ENCODE data around the gene KASH5.
"Not testable (repeated sequence)": the region's sequence is repeated elsewhere in the genome, so short reads cannot be mapped to it uniquely, and the experiment has no call there.

The KASH5 gene

DNA sequence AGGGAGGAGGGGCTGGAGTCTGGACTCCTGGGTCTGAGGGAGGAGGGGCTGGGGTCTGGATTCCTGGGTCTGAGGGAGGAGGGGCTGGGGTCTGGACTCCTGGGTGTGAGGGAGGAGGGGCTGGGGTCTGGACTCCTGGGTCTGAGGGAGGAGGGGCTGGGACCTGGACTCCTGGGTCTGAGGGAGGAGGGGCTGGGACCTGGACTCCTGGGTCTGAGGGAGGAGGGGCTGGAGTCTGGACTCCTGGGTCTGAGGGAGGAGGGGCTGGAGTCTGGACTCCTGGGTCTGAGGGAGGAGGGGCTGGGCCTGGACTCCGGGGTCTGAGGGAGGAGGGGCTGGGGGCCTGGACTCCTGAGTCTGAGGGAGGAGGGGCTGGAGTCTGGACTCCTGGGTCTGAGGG is 73.1 kb downstream of the KASH5 start:
- DNase-seq: not testable (repeated sequence)

DNA sequence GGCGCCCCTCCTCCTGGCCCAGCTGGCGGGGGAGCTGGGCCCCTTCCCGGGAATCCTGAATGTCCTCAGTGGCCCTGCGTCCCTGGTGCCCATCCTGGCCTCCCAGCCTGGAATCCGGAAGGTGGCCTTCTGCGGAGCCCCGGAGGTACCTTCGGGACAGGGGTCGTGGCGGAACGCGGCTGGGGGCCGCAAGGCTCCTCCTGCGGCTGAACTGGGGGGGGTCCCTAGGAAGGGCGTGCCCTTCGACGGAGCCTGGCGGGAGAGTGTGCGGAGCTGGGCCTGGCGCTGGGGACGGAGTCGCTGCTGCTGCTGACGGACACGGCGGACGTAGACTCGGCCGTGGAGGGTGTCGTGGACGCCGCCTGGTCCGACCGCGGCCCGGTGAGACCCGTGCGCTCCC is 73.6 kb downstream of the KASH5 start:
- DNase-seq: no peak

DNA sequence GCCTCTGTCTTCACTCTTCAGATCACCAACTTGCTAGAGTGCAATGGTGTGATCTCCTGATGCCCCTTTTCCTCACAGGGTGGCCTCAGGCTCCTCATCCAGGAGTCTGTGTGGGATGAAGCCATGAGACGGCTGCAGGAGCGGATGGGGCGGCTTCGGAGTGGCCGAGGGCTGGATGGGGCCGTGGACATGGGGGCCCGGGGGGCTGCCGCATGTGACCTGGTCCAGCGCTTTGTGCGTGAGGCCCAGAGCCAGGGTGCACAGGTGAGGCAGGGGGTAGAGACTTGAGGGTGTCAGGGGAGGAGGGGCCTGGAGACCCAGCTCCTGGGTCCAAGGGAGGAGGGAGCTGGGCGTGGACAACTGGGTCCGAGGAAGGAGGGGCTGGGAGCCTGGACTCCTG is 74.4 kb downstream of the KASH5 start:
- no peak for DNase-seq

DNA sequence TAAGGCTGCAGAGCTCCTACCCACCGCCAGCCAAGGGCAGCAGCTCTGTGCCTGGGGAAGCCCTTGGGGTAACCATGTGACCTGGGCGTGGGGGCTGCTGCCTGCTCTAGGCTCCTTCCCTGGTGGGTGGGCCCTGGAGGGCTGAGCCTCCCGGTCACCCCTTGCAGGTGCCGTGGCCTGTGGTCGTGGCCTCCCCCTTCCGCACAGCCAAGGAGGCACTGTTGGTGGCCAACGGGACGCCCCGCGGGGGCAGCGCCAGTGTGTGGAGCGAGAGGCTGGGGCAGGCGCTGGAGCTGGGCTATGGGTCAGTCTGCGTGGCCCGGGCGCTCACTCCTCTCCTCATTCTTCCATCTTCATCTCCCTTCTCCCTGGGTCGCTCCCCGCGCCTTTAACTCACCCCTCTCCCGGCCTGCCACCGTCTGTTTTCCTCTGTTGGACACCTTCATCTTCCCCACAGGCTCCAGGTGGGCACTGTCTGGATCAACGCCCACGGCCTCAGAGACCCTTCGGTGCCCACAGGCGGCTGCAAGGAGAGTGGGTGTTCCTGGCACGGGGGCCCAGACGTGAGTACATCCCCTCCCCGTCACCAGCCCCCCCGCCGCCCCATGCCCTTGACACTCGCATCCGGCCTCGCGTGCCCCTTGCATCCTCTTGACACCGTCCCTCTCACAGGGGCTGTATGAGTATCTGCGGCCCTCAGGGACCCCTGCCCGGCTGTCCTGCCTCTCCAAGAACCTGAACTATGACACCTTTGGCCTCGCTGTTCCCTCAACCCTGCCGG is 76.1 kb downstream of the KASH5 start:
- no peak for DNase-seq

DNA sequence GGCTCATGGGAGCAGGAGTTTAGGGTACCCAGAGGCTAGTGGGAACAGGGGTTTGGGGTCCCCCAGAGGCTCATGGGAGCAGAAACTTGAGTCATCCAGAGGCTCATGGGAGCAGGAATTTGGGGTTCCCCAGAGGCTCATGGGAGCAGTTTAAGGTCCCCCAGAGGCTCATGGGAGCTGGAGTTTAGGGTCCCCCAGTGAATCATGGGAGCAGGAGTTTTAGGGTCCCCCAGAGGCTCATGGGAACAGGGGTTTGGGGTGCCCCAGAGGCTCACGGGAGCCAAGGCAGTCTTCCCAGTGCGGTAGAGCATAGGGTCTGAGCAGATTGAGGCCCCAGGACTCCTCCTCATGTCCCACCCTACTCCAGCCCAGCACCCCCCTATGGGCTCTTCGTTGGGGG is 77.3 kb downstream of the KASH5 start:
- DNase-seq: no peak

All from T-helper 1 cell (primary cell).